ENCODE results near the gene HRH4. TPM values are rescaled to one million over a fixed set of nuclear protein-coding genes. Genes with fewer than 3 reads are reported as not detected.

The HRH4 gene
- total RNA-seq, 2 experiments from 2014 or later, result not detected

DNA sequence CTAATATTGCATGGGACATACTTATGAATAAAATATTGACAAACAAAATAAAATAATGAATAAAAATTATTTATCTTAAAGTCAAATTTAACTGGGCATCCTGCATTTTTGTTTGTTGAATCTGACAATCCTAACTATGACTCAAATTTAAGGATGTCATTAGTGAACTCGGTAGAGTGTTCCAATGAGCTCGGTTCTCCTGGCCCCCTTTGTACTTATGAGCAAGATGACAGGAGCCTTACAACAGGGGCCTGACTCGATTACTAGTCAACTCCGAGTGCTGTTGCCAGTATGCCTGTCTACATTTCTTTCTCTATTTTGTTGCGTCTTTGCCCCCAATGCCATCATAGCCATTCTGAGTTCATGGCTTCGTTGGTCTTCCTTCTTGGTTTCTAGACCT, 40.3 kb downstream of the HRH4 start:
- H3K27ac ChIP-seq (ENCODE audit: low read depth, low read length, poor library complexity, severe bottlenecking), result no peak overlapping the region

DNA sequence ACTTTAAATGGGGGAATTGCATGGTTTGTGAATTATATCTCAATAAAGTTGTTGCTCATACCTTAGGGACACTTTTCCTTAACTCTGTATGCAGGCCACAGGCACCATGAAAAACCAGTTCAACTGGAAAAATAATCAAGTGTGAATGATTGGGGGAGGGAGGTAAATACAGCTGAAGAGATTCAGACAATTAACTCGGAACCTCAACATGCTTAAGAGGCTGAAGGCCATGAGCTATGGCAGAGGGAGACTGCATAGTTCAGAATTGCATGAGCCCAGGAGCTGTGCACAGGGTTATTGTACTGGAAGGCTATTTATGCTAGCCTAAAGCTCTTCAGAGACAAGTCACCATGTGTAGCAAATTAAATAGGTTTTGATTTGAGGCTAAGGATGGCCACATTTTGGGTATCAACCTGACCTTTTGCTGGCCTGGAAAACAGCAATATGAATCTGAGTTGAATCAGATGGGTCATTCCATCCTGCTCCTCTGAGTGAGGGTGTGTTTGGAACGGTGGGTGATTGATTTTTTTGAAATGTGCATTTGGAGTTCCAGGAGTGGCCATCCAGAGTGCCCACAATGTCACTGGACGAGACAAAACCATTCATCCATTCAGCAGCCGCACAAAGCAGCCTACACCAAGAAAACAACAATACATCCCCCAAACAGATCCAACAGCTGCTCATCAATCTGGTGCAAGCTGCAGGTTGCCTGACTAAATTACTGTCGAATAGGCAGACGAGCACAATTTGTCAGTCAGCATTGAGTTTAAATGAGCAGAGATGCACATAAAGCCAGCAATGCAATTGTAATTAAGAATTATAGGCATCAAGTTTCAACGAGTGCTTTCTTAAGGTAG, 42.5 kb downstream of the HRH4 start:
- TF ChIP-seq EZH2phosphoT487 (IDR thresholded peaks at IDR 0.05; ENCODE audit: borderline replicate concordance, low read depth, low read length), result no peak
- TF ChIP-seq, protein P1, sequence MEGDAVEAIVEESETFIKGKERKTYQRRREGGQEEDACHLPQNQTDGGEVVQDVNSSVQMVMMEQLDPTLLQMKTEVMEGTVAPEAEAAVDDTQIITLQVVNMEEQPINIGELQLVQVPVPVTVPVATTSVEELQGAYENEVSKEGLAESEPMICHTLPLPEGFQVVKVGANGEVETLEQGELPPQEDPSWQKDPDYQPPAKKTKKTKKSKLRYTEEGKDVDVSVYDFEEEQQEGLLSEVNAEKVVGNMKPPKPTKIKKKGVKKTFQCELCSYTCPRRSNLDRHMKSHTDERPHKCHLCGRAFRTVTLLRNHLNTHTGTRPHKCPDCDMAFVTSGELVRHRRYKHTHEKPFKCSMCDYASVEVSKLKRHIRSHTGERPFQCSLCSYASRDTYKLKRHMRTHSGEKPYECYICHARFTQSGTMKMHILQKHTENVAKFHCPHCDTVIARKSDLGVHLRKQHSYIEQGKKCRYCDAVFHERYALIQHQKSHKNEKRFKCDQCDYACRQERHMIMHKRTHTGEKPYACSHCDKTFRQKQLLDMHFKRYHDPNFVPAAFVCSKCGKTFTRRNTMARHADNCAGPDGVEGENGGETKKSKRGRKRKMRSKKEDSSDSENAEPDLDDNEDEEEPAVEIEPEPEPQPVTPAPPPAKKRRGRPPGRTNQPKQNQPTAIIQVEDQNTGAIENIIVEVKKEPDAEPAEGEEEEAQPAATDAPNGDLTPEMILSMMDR (conservative IDR thresholded peaks at IDR 0.05; ENCODE audit: low read length), result no peak
- no TSS peak for BruUV-seq (replicated peaks)
- H3K27ac ChIP-seq (ENCODE audit: low read depth, low read length, poor library complexity, severe bottlenecking), result no peak overlapping the region
- no peak overlapping the region for H3K4me3 ChIP-seq (ENCODE audit: low read depth, low read length, poor library complexity, severe bottlenecking)
- H3K4me2 ChIP-seq (ENCODE audit: low read length), result no peak overlapping the region
- intact Hi-C loops (cut with micrococcal nuclease; ENCODE audit: unreplicated experiment), result no loop called here
- no peaks in the 10 kb centered on the region for H3K79me2 ChIP-seq (ENCODE audit: insufficient read depth, low read depth, low read length)
- H4K20me1 ChIP-seq (ENCODE audit: insufficient read depth, low read length), result no peaks in the 10 kb centered on the region
- H2AFZ ChIP-seq (ENCODE audit: low read length), result no peak overlapping the region
- POLR2A ChIA-PET, result interaction anchor here (0.6 to 1.0 kb wide), 2 partner anchors 11 to 1675 kb away, joined by 3 to 5 read pairs; no protein-coding TSS in a partner anchor
- H3K9me2 ChIP-seq (ENCODE audit: insufficient read depth, low read length), result no peaks in the 10 kb centered on the region
- no peaks in the 10 kb centered on the region for H3K36me3 ChIP-seq (ENCODE audit: insufficient read depth, low read length)
- CTCF ChIA-PET (ENCODE audit: unreplicated experiment), result no interaction called here
- DNase-seq (ENCODE audit: low spot score), result no peak
- H3K4me1 ChIP-seq (ENCODE audit: insufficient read depth, low read length, poor library complexity, severe bottlenecking), result no peaks in the 10 kb centered on the region
- H3K9me3 ChIP-seq (ENCODE audit: low read length), result no peaks in the 10 kb centered on the region

More for the DNA sequence above, 40.3 kb downstream of the HRH4 start:
- intact Hi-C loops (cut with micrococcal nuclease; ENCODE audit: unreplicated experiment), result no loop called here
- Histone ChIP-seq H3K4me2 (ENCODE audit: low read length) (no peak overlapping the region), H3K4me1 (ENCODE audit: insufficient read depth, low read length, poor library complexity, severe bottlenecking) (no peaks in the 10 kb centered on the region), H3K79me2 (ENCODE audit: insufficient read depth, low read depth, low read length) (no peaks in the 10 kb centered on the region), H4K20me1 (ENCODE audit: insufficient read depth, low read length) (no peaks in the 10 kb centered on the region), H3K9me3 (ENCODE audit: low read length) (no peaks in the 10 kb centered on the region), H3K36me3 (ENCODE audit: insufficient read depth, low read length) (no peaks in the 10 kb centered on the region), H3K4me3 (ENCODE audit: low read depth, low read length, poor library complexity, severe bottlenecking) (no peak overlapping the region), H2AFZ (ENCODE audit: low read length) (no peak overlapping the region), H3K9me2 (ENCODE audit: insufficient read depth, low read length) (no peaks in the 10 kb centered on the region)
- TF ChIP-seq, protein P1 (conservative IDR thresholded peaks at IDR 0.05; ENCODE audit: low read length), result no peak
- no peak for TF ChIP-seq EZH2phosphoT487 (IDR thresholded peaks at IDR 0.05; ENCODE audit: borderline replicate concordance, low read depth, low read length)
- CTCF ChIA-PET (ENCODE audit: unreplicated experiment), result no interaction called here
- DNase-seq (ENCODE audit: low spot score), result no peak
- no TSS peak for BruUV-seq (replicated peaks)
- POLR2A ChIA-PET, result no interaction called here

GRCh38 chr18:24504401-24504800, 44.0 kb downstream of the HRH4 start:
- intact Hi-C loops (cut with micrococcal nuclease; ENCODE audit: unreplicated experiment), result no loop called here
- no peaks in the 10 kb centered on the region for H3K9me2 ChIP-seq (ENCODE audit: insufficient read depth, low read length)
- H3K4me1 ChIP-seq (ENCODE audit: insufficient read depth, low read length, poor library complexity, severe bottlenecking), result no peaks in the 10 kb centered on the region
- no peak overlapping the region for H3K4me2 ChIP-seq (ENCODE audit: low read length)
- no peaks in the 10 kb centered on the region for H3K9me3 ChIP-seq (ENCODE audit: low read length)
- H3K27ac ChIP-seq (ENCODE audit: low read depth, low read length, poor library complexity, severe bottlenecking), result no peak overlapping the region
- no peaks in the 10 kb centered on the region for H3K79me2 ChIP-seq (ENCODE audit: insufficient read depth, low read depth, low read length)
- DNase-seq (ENCODE audit: low spot score), result no peak
- ChIA-PET CTCF (ENCODE audit: unreplicated experiment) (no interaction called here), POLR2A (interaction anchor here (1.7 kb wide), 1 partner anchor 12 kb away, joined by 5 read pairs; no protein-coding TSS in a partner anchor)
- no peak overlapping the region for H3K4me3 ChIP-seq (ENCODE audit: low read depth, low read length, poor library complexity, severe bottlenecking)
- BruUV-seq (replicated peaks), result no TSS peak
- no peaks in the 10 kb centered on the region for H3K36me3 ChIP-seq (ENCODE audit: insufficient read depth, low read length)
- H4K20me1 ChIP-seq (ENCODE audit: insufficient read depth, low read length), result no peaks in the 10 kb centered on the region
- TF ChIP-seq EZH2phosphoT487 (IDR thresholded peaks at IDR 0.05; ENCODE audit: borderline replicate concordance, low read depth, low read length), result no peak
- TF ChIP-seq, protein P1 (conservative IDR thresholded peaks at IDR 0.05; ENCODE audit: low read length), result no peak
- H2AFZ ChIP-seq (ENCODE audit: low read length), result no peak overlapping the region

Data from OCI-LY7 (cell line).